GM12875 (cell line): ENCODE data around the gene PCDH15.

ENCODE experiments used
- H3K4me3 ChIP-seq: one replicate; pipeline ENCODE4 v1.5.1; 2011; ENCODE audit warnings: low read depth, low read length, control low read depth
- TF ChIP-seq, protein P1 (sequence below): IDR thresholded peaks from 2 replicates; pipeline ENCODE4 v1.5.1; 2011; ENCODE audit warnings: low read depth, mild to moderate bottlenecking, control low read depth, inconsistent platforms, low read length, moderate library complexity, borderline replicate concordance; ENCODE audit not compliant: insufficient read depth

The PCDH15 gene

DNA sequence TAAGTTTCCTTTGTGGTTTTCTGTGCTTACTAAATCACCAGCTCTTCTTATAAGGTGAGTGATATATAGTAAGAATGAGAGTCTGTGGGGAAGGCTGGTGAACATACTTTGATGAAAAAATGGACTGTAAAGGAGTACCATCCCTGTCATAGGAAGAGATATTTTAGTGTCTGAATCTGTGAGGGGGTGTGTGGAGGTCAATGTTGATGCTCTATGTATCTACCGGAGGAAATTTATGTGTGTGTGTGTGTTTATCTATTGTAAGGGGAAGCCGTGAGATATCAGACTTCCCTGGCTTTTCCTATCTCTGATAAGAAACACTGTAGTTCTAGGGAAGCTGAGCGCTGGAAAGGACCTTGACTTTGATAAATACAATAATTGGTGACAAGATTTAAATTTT is 179.0 kb downstream of the PCDH15 start:
- no peak overlapping the region for H3K4me3 ChIP-seq
- TF ChIP-seq, protein P1, sequence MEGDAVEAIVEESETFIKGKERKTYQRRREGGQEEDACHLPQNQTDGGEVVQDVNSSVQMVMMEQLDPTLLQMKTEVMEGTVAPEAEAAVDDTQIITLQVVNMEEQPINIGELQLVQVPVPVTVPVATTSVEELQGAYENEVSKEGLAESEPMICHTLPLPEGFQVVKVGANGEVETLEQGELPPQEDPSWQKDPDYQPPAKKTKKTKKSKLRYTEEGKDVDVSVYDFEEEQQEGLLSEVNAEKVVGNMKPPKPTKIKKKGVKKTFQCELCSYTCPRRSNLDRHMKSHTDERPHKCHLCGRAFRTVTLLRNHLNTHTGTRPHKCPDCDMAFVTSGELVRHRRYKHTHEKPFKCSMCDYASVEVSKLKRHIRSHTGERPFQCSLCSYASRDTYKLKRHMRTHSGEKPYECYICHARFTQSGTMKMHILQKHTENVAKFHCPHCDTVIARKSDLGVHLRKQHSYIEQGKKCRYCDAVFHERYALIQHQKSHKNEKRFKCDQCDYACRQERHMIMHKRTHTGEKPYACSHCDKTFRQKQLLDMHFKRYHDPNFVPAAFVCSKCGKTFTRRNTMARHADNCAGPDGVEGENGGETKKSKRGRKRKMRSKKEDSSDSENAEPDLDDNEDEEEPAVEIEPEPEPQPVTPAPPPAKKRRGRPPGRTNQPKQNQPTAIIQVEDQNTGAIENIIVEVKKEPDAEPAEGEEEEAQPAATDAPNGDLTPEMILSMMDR: no peak

DNA sequence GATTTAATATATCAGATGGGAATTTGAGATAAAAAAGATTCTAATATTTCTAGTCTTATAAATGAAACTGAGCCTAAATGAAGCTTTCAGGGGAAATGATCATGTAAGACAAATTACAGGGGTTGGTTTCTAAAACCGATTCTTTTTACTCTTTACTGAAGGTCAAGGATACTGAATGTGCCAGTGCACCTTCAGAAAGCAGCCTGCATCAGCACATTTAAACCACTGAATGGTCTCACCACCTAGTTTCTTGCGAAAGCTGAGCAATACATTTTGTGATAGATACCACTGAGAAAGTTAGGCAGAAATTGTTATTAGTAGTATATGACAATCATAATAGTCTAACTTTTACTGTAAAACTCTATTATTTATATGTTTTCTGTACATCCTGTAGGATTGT is 180.7 kb downstream of the PCDH15 start:
- TF ChIP-seq, protein P1: no peak
- no peak overlapping the region for H3K4me3 ChIP-seq

DNA sequence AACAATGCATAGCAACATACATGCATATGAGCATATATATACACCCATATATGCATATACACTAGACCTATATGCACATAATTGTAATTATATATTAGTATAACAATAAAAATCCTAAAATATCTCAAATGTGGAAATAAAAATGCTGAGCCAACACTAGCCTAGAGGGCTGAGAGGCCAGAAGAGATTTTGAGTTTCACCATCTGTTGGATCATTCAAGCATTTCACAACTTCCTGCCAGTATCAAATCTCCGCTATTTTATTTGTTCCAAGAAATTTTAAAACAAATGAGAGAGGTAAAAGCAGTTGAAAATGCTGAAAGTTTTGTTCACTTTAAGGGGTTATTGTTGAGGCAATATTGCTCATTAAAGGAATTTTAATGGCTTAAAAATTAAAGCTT is 187.0 kb downstream of the PCDH15 start:
- H3K4me3 ChIP-seq: no peak overlapping the region
- TF ChIP-seq, protein P1: no peak

DNA sequence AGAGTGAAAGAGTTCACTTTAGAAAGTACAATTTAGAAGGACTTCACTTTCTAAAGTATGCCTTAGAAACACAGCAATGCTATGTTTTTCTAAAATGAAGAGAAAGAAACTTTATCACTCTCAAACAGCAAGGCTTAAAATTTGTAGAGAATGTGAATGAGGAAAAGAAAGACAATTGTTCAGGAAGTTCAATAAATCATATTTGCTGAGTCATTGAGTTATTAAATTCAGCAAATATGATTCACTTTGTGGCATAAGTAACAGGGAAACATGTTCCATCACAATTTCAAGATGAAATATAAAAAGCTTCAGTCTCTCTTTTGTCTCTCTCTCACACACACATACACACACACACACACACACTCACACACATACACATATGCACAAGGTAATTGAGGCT is 187.9 kb downstream of the PCDH15 start:
- TF ChIP-seq, protein P1: no peak
- H3K4me3 ChIP-seq: no peak overlapping the region

DNA sequence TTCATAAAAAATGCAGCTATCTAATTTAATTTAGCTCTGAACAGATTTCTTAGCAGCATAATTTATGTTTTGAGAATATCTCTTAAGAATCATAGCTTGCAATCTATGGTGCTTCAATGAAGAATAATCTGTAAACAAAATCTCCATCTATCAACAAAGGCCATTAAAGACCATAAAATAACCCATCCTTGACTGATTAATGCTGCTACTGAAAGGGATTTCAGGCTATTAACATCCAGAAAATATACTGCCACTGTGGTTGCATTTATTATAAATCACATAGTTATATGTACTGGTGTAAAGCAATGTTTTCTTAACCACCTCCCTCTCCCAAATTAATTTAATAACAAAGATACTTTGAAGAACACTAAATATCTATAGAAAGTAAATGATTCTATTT is 191.6 kb downstream of the PCDH15 start:
- TF ChIP-seq, protein P1: no peak
- H3K4me3 ChIP-seq: no peak overlapping the region

DNA sequence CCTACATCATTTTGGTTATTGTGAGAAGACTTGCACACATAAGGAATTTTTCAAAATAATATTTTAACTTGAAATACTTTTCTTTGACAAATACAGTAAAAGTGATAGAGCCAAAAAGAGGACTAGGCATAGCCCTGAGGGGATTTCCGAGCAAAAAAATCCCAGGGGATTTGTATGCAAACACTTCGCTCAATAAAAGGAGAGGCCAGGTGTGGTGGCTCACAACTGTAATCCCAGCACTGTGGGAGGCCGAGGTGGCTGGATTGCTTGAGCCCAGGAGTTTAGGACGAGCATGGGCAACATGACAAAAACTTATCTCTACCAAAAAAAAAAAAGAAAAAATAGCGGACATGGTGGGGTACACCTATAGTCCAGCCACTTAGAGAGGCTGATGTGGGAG is 193.0 kb downstream of the PCDH15 start:
- H3K4me3 ChIP-seq: no peak overlapping the region
- TF ChIP-seq, protein P1: no peak

DNA sequence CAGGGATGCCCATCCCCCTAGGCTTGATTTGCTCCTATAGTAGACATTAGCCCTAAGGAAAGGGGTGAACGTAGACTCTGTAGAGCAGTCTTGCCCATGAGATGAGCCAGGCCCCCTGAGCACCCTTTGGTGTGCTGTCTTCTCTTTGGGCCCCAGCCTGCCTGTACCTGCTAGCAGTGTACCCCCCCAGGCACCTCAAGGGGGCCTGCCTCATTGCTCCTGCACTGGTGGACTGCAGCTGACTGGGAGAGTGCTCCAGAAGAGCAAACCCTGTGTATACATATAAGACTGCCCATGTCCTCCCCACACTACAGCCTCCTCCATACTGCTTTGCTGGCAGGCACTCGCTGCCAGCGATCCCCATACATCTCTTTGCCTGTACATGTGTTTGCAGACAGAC is 206.7 kb downstream of the PCDH15 start:
- no peak overlapping the region for H3K4me3 ChIP-seq
- TF ChIP-seq, protein P1: no peak
